Body of pancreas (tissue), 4 donors: ENCODE results near the gene EML4. TPM values are rescaled to one million over a fixed set of nuclear protein-coding genes. Genes with fewer than 3 reads are reported as not detected.

Experiments
- ATAC-seq: fragments of 150-250 bp; one replicate; pipeline ENCODE4 v1.9.1; 2016
- DNase-seq, 4 donors: peaks; one replicate each; pipeline ENCODE4 v3.0.0-alpha.2; 2019
- H3K27ac ChIP-seq, 4 donors: fragments of 200-600 bp; sonication (generic); 1 replicate in 3 of 4; 2 replicates in 1 of 4; pipeline versions ENCODE4 v1.5.1 to v1.6.1; 2016 to 2019; ENCODE audit warnings: mild to moderate bottlenecking in 1 of 4, mixed read lengths in 1 of 4, moderate library complexity in 1 of 4
- H3K27me3 ChIP-seq, 2 donors: fragments of 200-600 bp; sonication (generic); one replicate each; pipeline ENCODE4 v1.6.0; 2016; ENCODE audit warnings: mild to moderate bottlenecking in 1 of 2
- H3K36me3 ChIP-seq, 2 donors: fragments of 200-600 bp; sonication (generic); replicated peaks in 1 of 2; 2 replicates each; pipeline ENCODE4 v1.5.1; 2016; ENCODE audit warnings: low read depth in 2 of 2; ENCODE audit not compliant: insufficient read depth in 1 of 2
- H3K4me1 ChIP-seq: fragments of 200-600 bp; sonication (generic); one replicate; pipeline ENCODE4 v1.6.0; 2016
- H3K4me3 ChIP-seq, 2 donors: fragments of 200-600 bp; sonication (generic); 1 replicate in 1 of 2; 2 replicates in 1 of 2; pipeline ENCODE4 v1.5.1; 2016 to 2019
- H3K9me3 ChIP-seq, 3 donors: fragments of 200-600 bp; sonication (generic); 1 replicate in 2 of 3; 2 replicates in 1 of 3; pipeline ENCODE4 v1.5.1; 2016
- POLR2A ChIP-seq, 3 donors: fragments of 450-650 bp; IDR thresholded peaks; one replicate each; pipeline ENCODE4 v1.6.1; 2016; ENCODE audit warnings: antibody characterized with exemption in 3 of 3, mild to moderate bottlenecking in 2 of 3
- WGBS, 2 donors: methylation state at CpG; one replicate each; pipeline ENCODE4 v1.1.5; 2017; 5-methylcytosine and 5-hydroxymethylcytosine counted together
- intact Hi-C: fragments of 100-400 bp; cut with DNase I; formaldehyde crosslinking; loops from one replicate; pipeline ENCODE4 v1.15.1; 2023
- total RNA-seq, 2 donors: library from RNA; depleted of rRNA; stranded (reverse); fragments of >200 nt; gene quantifications; one replicate each; pipeline ENCODE4 v1.1.0, GENCODE V29; 2016
- TF ChIP-seq, protein P1 (sequence below), 7 experiments: fragments of 450-650 bp in 4 of 7; fragments of 200-600 bp in 3 of 7; sonication (generic) in 3 of 7; IDR thresholded peaks; one replicate each; pipeline ENCODE4 v1.5.1; 2016 to 2019; ENCODE audit warnings: antibody characterized with exemption in 7 of 7

EML4 gene
- total RNA-seq, 2 donors from 2014 or later, result 37.4 to 39.9 TPM

DNA sequence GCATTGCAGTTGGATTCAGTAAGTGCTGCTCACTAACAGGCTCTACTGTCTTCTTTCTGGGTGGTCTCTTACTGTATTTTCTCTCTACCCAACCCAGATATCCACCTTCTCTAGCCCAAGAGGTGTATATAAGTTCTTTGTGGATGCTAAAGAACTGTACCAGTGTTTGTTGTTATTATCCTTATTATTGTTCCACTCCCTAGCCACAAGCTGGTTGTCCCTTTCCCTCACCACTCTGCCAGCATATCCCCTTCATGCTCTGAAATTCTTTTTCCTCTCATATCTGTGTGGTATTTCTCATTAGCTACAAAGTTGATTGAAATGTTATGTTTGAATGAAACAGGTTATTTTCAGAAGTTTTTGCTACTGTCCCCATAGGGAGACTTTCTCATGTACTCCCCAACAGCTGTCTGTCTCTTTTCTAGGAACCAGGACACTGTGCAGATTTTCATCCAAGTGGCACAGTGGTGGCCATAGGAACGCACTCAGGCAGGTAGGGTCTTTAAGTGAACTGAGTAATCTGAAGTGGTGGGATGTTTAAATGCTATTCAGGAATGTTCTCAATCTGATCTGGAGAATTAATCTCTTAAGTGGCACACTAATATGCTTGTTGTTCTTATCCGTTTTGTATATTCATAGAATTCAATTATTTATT is 135.0 kb downstream of the EML4 start:
- Histone ChIP-seq H3K27me3 (no peaks in the 10 kb centered on the region), H3K27ac (no peak overlapping the region), H3K4me1 (no peaks in the 10 kb centered on the region), H3K36me3 (peaks cover 0 to 5% of the 10 kb centered on the region in 2 donors), H3K9me3 (no peaks in the 10 kb centered on the region), H3K4me3 (no peak overlapping the region)
- TF ChIP-seq POLR2A (IDR thresholded peaks at IDR 0.05), result no peak
- TF ChIP-seq, protein P1, sequence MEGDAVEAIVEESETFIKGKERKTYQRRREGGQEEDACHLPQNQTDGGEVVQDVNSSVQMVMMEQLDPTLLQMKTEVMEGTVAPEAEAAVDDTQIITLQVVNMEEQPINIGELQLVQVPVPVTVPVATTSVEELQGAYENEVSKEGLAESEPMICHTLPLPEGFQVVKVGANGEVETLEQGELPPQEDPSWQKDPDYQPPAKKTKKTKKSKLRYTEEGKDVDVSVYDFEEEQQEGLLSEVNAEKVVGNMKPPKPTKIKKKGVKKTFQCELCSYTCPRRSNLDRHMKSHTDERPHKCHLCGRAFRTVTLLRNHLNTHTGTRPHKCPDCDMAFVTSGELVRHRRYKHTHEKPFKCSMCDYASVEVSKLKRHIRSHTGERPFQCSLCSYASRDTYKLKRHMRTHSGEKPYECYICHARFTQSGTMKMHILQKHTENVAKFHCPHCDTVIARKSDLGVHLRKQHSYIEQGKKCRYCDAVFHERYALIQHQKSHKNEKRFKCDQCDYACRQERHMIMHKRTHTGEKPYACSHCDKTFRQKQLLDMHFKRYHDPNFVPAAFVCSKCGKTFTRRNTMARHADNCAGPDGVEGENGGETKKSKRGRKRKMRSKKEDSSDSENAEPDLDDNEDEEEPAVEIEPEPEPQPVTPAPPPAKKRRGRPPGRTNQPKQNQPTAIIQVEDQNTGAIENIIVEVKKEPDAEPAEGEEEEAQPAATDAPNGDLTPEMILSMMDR (IDR thresholded peaks at IDR 0.05), result no peak
- no peak for DNase-seq
- WGBS, 2 donors, result 86 to 91% methylated on average over 2 of the region's 2 CpGs
- intact Hi-C loops, result no loop called here
- ATAC-seq, result no peak

DNA sequence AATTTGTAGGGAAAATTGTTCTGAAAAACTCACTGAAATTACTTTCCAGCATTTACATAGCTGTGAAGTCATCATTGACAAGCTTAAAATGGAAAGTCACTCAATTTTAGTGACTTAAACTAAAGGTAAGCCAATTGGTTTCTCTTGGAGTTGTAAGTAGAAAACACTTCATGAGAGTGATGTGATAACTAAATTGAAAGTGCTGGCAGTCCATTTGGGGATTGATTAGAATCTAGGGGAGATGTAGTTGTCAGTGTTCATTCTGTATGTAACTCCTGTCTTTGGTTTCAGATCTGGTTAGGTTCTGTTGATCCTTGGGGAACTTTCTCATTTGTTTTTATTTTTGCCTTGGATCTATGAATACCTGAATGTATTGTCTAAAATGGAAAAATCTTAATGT is 138.0 kb downstream of the EML4 start:
- H3K4me3 ChIP-seq, result no peak overlapping the region
- peaks cover 15% of the 10 kb centered on the region for H3K4me1 ChIP-seq
- TF ChIP-seq, protein P1 (IDR thresholded peaks at IDR 0.05), result no peak
- no peak for TF ChIP-seq POLR2A (IDR thresholded peaks at IDR 0.05)
- ATAC-seq (no peak), DNase-seq (no peak)
- intact Hi-C loops, result no loop called here
- peaks cover 0 to 4% of the 10 kb centered on the region in 2 donors for H3K36me3 ChIP-seq
- no peak overlapping the region for H3K27ac ChIP-seq
- no peaks in the 10 kb centered on the region for H3K9me3 ChIP-seq
- H3K27me3 ChIP-seq, result no peaks in the 10 kb centered on the region

DNA sequence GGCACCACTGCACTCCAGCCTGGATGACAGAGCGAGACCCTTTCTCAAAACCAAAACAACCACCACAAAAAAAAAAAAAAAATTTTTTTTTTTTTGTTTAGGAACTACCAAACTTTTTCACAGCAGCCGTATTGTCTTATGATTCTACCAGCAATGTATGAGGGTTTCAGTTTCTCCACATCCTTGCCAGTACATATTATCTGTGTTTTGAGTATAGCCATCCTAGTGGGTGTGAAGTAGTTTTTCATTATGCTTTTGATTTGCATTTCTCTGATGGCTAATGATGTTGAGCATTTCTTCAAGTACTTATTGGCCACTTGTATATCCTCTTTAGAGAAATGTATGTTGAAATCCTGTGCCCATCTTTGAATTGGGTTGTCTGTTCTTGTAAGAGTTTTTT is 140.2 kb downstream of the EML4 start:
- ATAC-seq (no peak), DNase-seq (no peak)
- H3K4me3 ChIP-seq, result no peak overlapping the region
- TF ChIP-seq, protein P1 (IDR thresholded peaks at IDR 0.05), result no peak
- no peak for TF ChIP-seq POLR2A (IDR thresholded peaks at IDR 0.05)
- H3K4me1 ChIP-seq, result peaks cover 21% of the 10 kb centered on the region
- 92 to 95% methylated on average over 2 of the region's 2 CpGs for WGBS, 2 donors
- H3K9me3 ChIP-seq, result no peaks in the 10 kb centered on the region
- H3K27ac ChIP-seq, result peak overlapping the region in 1 of 4 donors; percentile 23
- peaks cover 0 to 1% of the 10 kb centered on the region in 2 donors for H3K36me3 ChIP-seq
- no peaks in the 10 kb centered on the region for H3K27me3 ChIP-seq
- intact Hi-C loops, result no loop called here

DNA sequence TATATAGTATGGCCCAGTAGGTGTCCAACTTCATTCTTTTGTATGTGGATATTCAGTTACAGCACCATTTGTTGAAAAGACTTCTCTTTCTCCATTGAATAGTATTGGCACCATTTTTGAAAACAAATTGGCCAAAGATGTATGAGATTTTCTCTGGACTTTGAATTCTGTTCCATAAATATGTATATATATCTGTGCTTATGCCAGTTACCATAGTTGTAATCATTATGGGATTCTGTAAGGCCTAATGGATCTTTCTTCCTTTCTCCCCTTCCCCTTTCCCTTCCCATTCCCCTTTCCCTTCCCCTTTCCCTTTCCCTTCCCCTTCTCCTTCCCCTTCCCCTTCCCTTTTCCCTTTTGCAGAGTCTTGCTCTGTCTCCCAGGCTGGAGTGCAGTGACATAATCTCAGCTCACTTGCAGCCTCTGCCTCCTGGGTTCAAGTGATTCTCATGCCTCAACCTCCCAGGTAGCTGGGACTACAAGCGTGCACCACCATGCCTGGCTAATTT is 140.9 kb downstream of the EML4 start:
- peaks cover 0 to 1% of the 10 kb centered on the region in 2 donors for H3K36me3 ChIP-seq
- peak overlapping the region in 3 of 4 donors; percentile 20 to 87 (median 70) for H3K27ac ChIP-seq
- intact Hi-C loops, result no loop called here
- WGBS, 2 donors, result 89 to 100% methylated on average over 1 of the region's 1 CpG
- peaks cover 21% of the 10 kb centered on the region for H3K4me1 ChIP-seq
- no peaks in the 10 kb centered on the region for H3K27me3 ChIP-seq
- DNase-seq (no peak), ATAC-seq (no peak)
- TF ChIP-seq, protein P1 (IDR thresholded peaks at IDR 0.05), result no peak
- no peak for TF ChIP-seq POLR2A (IDR thresholded peaks at IDR 0.05)
- no peaks in the 10 kb centered on the region for H3K9me3 ChIP-seq
- H3K4me3 ChIP-seq, result no peak overlapping the region

DNA sequence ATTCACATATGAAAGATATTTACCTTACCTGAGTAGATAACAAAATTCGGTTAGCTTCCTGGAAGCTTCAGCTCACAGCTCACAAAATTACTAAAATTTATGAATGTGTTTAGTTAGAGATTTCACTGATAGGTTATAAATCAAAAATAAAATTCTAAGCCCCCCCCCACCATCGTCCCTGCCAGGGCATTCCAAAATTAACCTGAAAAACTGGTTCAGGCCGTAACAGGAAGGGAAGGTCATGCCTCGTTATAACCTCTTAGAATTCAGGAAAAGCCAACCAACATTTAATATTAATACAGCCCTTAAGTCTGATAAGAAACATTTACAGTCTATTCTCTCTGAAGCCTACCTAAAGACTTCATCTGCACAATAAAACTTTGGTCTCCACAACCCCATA is 143.0 kb downstream of the EML4 start:
- no peaks in the 10 kb centered on the region for H3K9me3 ChIP-seq
- no peak overlapping the region for H3K4me3 ChIP-seq
- ATAC-seq (peak; percentile 90), DNase-seq (peak; percentile 35 to 60 (median 51))
- WGBS, 2 donors, result 18 to 23% methylated on average over 4 of the region's 4 CpGs
- intact Hi-C loops, result no loop called here
- peaks cover 0 to under 1% of the 10 kb centered on the region in 2 donors for H3K36me3 ChIP-seq
- H3K4me1 ChIP-seq, result peaks cover 21% of the 10 kb centered on the region
- no peak for TF ChIP-seq POLR2A (IDR thresholded peaks at IDR 0.05)
- TF ChIP-seq, protein P1 (IDR thresholded peaks at IDR 0.05), result no peak
- H3K27ac ChIP-seq, result peak overlapping the region in 3 of 4 donors; percentile 60 to 87 (median 70)
- no peaks in the 10 kb centered on the region for H3K27me3 ChIP-seq
